Measurements from ENCODE around the gene SMAP1.

Gene SMAP1

DNA sequence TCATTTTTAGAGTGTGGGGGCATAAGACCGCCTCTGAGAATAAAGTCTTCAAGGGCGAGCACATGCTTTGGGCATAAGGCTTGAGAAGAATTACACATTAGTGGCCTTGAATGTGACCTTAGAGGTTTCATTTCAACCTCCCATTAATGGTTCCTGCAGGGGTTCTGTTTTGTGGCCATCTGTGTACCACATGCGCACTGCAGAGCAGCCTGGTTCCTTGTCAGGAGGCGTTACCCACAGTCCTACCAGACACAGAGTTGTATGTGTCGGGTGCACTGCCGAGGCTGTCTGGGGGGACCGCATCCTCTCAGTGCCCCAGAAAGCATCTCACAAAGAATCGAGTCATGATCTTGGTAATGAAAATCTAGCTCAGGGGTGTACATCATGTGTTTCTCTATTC lies 173.4 kb downstream of the SMAP1 start:
- Histone ChIP-seq H3K4me3 (ENCODE audit: insufficient read length, low read depth) (no peak overlapping the region), H3K27me3 (ENCODE audit: insufficient read depth, insufficient read length) (no peaks in the 10 kb centered on the region), H3K9me3 (ENCODE audit: insufficient read depth, low read length) (no peaks in the 10 kb centered on the region), H3K36me3 (ENCODE audit: insufficient read depth, insufficient read length, low read length) (no peaks in the 10 kb centered on the region), H3K4me1 (ENCODE audit: insufficient read depth, insufficient read length) (no peaks in the 10 kb centered on the region), H3K9ac (ENCODE audit: insufficient read length, low read depth) (no peak overlapping the region)
- no peak for DNase-seq (ENCODE audit: low read depth, low spot score)
- no peak for TF ChIP-seq SUZ12 (IDR thresholded peaks at IDR 0.05; ENCODE audit: extremely low read depth, insufficient read depth, insufficient read length)
- TF ChIP-seq YY1 (IDR thresholded peaks at IDR 0.05; ENCODE audit: insufficient read depth, insufficient read length): no peak

DNA sequence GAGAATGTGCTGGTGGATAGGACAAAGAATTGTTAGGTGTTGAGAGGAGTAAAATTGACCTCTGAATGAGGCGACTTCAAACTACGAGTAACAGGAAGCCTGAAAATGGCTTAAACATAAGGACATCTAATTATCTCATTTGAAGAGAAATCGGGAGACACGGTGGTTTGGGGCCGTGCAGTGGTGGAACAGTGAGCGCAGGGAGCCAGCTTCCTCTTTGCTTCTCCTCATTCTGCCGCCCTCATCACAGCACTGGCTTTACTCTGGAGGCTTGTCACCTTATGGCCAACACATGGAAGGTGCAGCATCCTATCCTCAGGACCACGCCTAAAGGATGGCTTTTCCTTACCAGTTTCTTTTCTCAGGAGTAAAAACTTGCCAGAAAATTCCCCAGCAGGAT lies 174.9 kb downstream of the SMAP1 start:
- H3K9me3 ChIP-seq (ENCODE audit: insufficient read depth, low read length): peaks cover 5% of the 10 kb centered on the region
- H3K4me1 ChIP-seq (ENCODE audit: insufficient read depth, insufficient read length): no peaks in the 10 kb centered on the region
- DNase-seq (ENCODE audit: low read depth, low spot score): no peak
- H3K27me3 ChIP-seq (ENCODE audit: insufficient read depth, insufficient read length): no peaks in the 10 kb centered on the region
- no peak for TF ChIP-seq SUZ12 (IDR thresholded peaks at IDR 0.05; ENCODE audit: extremely low read depth, insufficient read depth, insufficient read length)
- no peaks in the 10 kb centered on the region for H3K36me3 ChIP-seq (ENCODE audit: insufficient read depth, insufficient read length, low read length)
- no peak overlapping the region for H3K4me3 ChIP-seq (ENCODE audit: insufficient read length, low read depth)
- H3K9ac ChIP-seq (ENCODE audit: insufficient read length, low read depth): no peak overlapping the region

DNA sequence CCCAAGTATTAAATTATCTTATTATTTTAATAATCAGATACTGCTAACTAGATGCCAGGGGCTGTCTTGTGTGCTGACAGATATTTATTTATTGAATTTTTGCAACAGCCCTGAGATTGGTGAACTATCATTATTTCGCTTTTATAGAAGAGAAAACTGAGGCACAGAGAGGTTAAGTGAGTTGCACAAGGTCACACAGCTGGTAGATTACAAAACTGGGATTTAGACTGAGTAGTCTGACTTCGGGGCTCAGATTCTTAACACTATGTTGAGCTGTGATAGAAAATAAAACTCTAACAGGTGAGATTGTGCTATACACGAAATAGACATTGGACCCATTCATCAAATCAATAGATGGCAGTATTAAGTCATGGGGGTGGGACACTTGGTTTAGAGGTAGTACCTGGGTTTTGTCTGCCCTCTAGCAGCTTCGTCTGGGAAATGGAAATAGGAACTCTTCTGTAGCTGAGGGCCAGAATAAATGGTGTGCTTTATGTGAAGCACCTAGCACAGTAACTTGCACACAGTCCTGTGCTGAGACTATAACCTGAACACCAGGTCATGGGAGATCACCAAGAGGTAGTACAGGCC lies 175.7 kb downstream of the SMAP1 start:
- Histone ChIP-seq H3K9ac (ENCODE audit: insufficient read length, low read depth) (no peak overlapping the region), H3K36me3 (ENCODE audit: insufficient read depth, insufficient read length, low read length) (no peaks in the 10 kb centered on the region), H3K4me3 (ENCODE audit: insufficient read length, low read depth) (no peak overlapping the region), H3K27me3 (ENCODE audit: insufficient read depth, insufficient read length) (no peaks in the 10 kb centered on the region), H3K4me1 (ENCODE audit: insufficient read depth, insufficient read length) (no peaks in the 10 kb centered on the region), H3K9me3 (ENCODE audit: insufficient read depth, low read length) (peaks cover 14% of the 10 kb centered on the region)
- TF ChIP-seq YY1 (IDR thresholded peaks at IDR 0.05; ENCODE audit: insufficient read depth, insufficient read length): no peak
- no peak for TF ChIP-seq SUZ12 (IDR thresholded peaks at IDR 0.05; ENCODE audit: extremely low read depth, insufficient read depth, insufficient read length)
- TF ChIP-seq ZNF274 (IDR thresholded peaks at IDR 0.05; ENCODE audit: low read depth, low read length): no peak
- DNase-seq (ENCODE audit: low read depth, low spot score): no peak

DNA sequence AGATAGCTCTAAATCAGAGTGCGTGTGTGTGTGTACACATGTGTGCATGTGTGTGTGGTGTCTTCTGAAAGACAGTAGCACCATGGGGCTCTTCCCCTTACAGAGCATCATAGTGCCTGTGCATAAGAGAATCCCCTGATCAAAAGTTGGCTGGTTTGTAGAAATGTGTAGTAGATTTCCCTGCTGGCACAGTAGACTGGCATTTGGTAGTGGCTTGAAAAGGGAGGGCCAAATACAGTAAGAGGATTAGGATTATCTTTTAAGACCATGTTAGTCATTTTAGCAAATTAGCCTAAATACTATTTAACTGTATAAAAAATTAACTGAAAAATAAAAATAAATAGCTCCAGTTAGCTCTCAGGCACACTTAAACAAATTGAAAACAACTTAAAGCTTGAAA lies 176.6 kb downstream of the SMAP1 start:
- Histone ChIP-seq H3K4me1 (ENCODE audit: insufficient read depth, insufficient read length) (no peaks in the 10 kb centered on the region), H3K9ac (ENCODE audit: insufficient read length, low read depth) (no peak overlapping the region), H3K9me3 (ENCODE audit: insufficient read depth, low read length) (peaks cover 19% of the 10 kb centered on the region), H3K4me3 (ENCODE audit: insufficient read length, low read depth) (no peak overlapping the region), H3K36me3 (ENCODE audit: insufficient read depth, insufficient read length, low read length) (no peaks in the 10 kb centered on the region), H3K27me3 (ENCODE audit: insufficient read depth, insufficient read length) (no peaks in the 10 kb centered on the region)
- DNase-seq (ENCODE audit: low read depth, low spot score): no peak
- TF ChIP-seq SUZ12 (IDR thresholded peaks at IDR 0.05; ENCODE audit: extremely low read depth, insufficient read depth, insufficient read length) (no peak), YY1 (IDR thresholded peaks at IDR 0.05; ENCODE audit: insufficient read depth, insufficient read length) (no peak), ZNF274 (IDR thresholded peaks at IDR 0.05; ENCODE audit: low read depth, low read length) (no peak)

DNA sequence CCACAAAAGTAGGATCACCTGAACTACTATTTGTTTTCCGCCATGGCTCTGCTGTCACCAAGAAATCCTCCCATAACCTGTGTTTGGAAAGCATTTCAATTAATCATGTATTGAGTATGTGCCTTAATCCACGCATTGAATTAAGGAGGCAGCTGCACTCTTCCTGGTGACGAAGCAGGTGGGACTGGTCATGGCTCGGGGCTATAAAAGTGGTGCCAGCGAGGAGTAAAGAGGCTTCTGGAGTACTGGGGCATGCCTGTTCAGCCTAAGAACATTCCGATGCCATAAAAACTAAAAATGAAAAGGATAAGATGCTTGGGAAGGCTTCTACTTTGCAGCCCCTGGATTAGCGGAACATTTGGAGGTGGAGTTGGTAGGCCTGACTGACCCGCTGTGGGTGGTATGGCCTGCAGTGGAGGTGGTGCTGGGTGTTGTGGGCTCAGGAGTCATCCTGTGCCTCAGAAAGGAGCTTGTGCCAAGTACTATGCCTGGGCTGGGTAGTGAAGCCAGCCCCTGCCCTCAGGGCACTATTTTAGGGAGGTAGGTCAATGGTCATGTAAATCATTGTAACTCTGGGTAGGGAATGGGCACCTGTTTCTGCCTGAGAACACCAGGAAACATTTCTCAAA lies 178.6 kb downstream of the SMAP1 start:
- Histone ChIP-seq H3K4me3 (ENCODE audit: insufficient read length, low read depth) (no peak overlapping the region), H3K9ac (ENCODE audit: insufficient read length, low read depth) (no peak overlapping the region), H3K27me3 (ENCODE audit: insufficient read depth, insufficient read length) (no peaks in the 10 kb centered on the region), H3K9me3 (ENCODE audit: insufficient read depth, low read length) (peaks cover 19% of the 10 kb centered on the region), H3K4me1 (ENCODE audit: insufficient read depth, insufficient read length) (no peaks in the 10 kb centered on the region), H3K36me3 (ENCODE audit: insufficient read depth, insufficient read length, low read length) (no peaks in the 10 kb centered on the region)
- no peak for TF ChIP-seq YY1 (IDR thresholded peaks at IDR 0.05; ENCODE audit: insufficient read depth, insufficient read length)
- no peak for TF ChIP-seq ZNF274 (IDR thresholded peaks at IDR 0.05; ENCODE audit: low read depth, low read length)
- no peak for TF ChIP-seq SUZ12 (IDR thresholded peaks at IDR 0.05; ENCODE audit: extremely low read depth, insufficient read depth, insufficient read length)
- DNase-seq (ENCODE audit: low read depth, low spot score): no peak

DNA sequence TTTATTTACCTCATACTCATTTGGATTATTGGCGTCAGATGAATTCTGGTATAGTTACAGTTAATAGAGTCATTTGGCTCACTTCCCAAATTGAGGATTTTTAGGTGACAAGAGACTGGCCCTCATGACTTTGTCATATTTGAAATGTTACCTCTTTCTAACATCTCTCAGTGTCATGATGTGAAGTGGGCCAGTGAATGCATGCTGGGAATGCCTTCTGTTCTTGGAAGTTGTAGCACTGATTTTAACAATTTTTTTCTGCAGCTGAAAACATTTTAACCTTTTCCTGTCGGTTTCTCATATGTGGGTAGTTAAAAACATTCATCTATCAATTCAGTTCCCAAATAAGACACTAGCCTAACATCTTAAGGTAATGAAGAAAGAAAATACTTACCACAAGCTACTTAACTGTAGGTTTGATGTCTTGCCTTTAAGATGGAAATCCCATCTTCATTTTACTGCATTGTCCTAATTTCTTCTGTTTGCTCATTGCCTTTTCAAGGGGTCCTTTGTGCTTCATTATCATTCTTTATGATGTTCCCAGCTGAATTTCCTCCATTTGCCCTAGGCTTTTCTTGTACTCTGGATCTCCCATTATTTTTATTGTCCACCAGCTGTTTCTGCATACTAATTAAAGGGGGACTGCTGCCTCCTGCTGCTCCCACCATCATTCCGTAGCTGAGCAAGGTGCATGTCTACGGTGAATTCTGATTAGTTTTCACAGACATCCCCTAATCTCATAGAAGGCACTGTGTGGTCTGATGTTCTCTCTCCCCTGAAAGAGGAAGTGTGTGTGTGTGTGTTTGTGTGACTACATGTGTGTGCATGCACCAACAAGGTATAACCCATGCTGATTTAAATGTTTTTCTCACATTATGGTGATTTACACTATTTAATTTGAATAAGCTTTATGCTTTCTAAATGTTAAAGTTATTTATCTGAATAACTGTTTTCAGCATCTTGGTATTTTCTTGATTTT lies 179.7 kb downstream of the SMAP1 start:
- no peaks in the 10 kb centered on the region for H3K4me1 ChIP-seq (ENCODE audit: insufficient read depth, insufficient read length)
- DNase-seq (ENCODE audit: low read depth, low spot score): no peak
- TF ChIP-seq SUZ12 (IDR thresholded peaks at IDR 0.05; ENCODE audit: extremely low read depth, insufficient read depth, insufficient read length): no peak
- TF ChIP-seq ZNF274 (IDR thresholded peaks at IDR 0.05; ENCODE audit: low read depth, low read length): no peak
- TF ChIP-seq YY1 (IDR thresholded peaks at IDR 0.05; ENCODE audit: insufficient read depth, insufficient read length): no peak

More for the DNA sequence above, 179.7 kb downstream of the SMAP1 start:
- Histone ChIP-seq H3K9me3 (ENCODE audit: insufficient read depth, low read length) (peaks cover 19% of the 10 kb centered on the region), H3K9ac (ENCODE audit: insufficient read length, low read depth) (no peak overlapping the region), H3K27me3 (ENCODE audit: insufficient read depth, insufficient read length) (no peaks in the 10 kb centered on the region), H3K4me3 (ENCODE audit: insufficient read length, low read depth) (no peak overlapping the region), H3K36me3 (ENCODE audit: insufficient read depth, insufficient read length, low read length) (no peaks in the 10 kb centered on the region)
